Embryonic facial prominence (tissue), 1 donor: ENCODE results near the gene HNRNPLL.
"Not testable (repeated sequence)": the region's sequence is repeated elsewhere in the genome, so short reads cannot be mapped to it uniquely, and the experiment has no call there.

Source experiments
- DNase-seq: peaks from one replicate; pipeline ENCODE4 v3.0.0-alpha.2; 2016; ENCODE audit errors: extremely low spot score

The HNRNPLL gene

DNA sequence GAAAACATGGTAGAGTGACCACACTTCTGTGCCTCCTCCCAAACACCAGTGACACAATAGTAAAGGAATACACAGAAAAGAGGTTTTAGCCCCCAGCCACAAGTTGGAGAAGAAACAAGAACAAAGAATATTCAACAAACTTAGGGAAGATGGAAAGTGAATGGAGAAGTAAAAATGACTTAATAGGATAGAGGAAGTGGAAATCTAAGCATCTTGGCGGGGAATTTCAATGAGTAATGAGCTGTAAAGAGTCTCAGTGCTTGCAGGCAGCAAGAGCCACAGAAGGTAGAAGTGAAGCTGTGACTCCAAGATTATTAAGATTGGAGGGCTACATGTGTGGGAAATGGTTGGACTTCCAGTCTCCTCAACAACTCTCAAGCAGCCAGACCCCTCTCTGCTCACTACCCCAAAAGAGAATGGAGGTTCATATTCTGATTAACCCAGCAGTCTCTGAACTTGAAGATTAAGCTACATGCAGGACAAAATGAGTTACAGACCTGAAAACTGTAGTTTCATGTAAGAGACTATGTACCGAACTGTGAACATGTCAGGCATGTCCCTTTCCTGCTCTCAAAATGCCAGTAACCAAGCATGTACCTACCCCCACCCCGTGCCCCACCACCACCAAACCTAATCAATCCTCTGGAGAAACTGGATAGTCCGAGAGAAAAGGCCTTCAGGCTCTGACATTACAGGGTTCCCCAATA is 16.9 kb upstream of the HNRNPLL start:
- no peak for DNase-seq

- DNase-seq = no peak
These were observed 14.6 kb upstream of the HNRNPLL start for GRCh38 chr2:38617301-38617700.

GRCh38 chr2:38615237-38615636 is 12.5 kb upstream of the HNRNPLL start:
- DNase-seq = no peak

- DNase-seq = no peak
These were observed 11.1 kb upstream of the HNRNPLL start for GRCh38 chr2:38613849-38614213.

- no peak for DNase-seq
These were observed 10.6 kb upstream of the HNRNPLL start for GRCh38 chr2:38613126-38613848.

DNA sequence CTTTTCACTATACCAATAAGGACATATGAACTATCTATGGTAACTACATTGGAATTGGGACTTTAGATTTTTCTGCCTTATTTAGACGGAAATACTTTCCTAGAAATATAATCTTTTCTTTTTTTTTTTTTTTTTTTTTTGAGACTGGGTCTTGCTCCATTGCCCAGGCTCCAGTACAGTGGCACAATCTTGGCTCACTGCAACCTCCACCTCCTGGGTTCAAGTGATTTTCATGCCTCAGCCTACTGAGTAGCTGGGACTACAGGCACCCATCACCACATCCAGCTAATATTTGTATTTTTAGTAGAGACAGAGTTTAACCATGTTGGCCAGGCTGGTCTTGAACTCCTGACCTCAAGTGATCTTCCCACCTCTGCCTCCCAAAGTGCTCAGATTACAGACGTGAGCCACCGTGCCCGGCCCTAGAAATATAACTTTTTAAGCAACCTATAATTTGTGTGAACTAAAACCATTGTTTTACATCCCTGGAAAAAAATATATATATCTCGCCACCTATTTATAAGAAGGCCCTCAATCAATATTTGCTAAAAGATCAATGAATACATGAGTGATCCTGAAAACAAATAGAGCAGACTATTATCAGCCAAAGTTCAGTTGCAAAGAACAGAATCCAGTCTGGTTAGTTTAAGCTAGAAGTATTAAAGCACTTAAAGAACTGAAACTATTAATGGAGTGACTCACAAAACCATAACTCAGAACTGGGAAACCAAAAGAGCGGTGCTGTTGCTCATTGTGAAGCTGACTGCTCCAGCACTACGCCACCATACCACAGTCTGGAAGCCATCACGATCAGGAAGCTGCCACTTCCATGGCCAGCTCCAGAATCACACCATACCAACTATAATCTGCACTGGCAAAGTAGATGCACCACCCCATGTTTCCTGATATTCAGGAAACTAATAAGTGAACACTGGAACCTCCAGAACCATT is 8.4 kb upstream of the HNRNPLL start:
- no peak for DNase-seq

- not testable (repeated sequence) for DNase-seq
These were observed 6.5 kb upstream of the HNRNPLL start for GRCh38 chr2:38609246-38609645.

DNA sequence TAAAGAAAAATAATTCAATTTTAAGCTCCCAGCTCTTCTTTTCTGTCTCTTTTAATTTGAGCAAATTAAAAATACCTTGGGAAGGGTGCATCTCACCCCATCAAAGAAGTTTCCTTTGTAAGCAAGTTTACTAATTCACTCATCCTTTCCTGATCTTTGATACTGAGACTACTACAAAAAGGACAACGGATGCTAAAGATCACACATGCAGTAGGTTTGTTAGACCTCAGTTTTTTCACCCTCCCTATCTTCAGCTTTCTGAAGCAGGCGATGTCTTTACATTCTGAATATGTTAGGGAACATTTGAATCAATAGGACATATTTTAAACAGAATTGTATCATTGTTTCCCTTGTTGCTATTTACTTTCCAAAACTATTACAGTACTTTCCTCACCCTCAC is 6.0 kb upstream of the HNRNPLL start:
- DNase-seq = no peak

- DNase-seq = no peak
These were observed 2.6 kb upstream of the HNRNPLL start for GRCh38 chr2:38605298-38605830.

- DNase-seq = peak; percentile 75
These were observed 918 bp upstream of the HNRNPLL start for GRCh38 chr2:38603402-38604290.

DNA sequence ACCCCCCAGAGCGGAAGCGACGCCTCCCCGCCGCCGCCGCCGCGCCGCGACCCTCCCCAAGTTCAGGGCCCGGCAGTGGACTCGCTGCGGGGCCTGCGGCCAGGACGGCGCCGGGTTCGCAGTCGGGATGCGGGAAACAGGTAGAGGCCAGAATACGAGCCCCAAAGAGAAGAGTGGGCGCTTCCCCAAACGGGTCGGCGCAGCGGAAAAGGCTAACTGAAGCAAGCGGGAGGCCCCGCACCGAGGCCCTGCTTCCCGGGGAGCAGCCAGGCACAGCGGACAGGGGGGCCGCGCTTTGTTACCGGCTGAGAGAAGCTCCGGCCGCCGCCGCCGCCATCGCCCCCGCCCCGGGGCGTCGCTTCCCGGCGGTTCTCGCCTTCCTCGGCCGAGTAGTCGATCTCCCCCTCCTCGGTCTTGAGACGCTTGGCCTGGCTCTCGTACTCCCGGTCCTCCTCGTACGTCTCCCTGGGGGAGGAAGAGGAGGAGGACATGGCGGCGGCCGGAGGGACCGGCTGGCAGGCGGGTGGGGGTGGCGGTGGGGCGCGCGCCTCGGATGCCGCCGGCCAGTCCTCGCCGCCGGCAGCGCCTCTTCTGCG is 494 bp downstream of the HNRNPLL start:
- DNase-seq = peak; percentile 25

GRCh38 chr2:38601463-38602135 is 1.1 kb downstream of the HNRNPLL start:
- peak; percentile 22 for DNase-seq

DNA sequence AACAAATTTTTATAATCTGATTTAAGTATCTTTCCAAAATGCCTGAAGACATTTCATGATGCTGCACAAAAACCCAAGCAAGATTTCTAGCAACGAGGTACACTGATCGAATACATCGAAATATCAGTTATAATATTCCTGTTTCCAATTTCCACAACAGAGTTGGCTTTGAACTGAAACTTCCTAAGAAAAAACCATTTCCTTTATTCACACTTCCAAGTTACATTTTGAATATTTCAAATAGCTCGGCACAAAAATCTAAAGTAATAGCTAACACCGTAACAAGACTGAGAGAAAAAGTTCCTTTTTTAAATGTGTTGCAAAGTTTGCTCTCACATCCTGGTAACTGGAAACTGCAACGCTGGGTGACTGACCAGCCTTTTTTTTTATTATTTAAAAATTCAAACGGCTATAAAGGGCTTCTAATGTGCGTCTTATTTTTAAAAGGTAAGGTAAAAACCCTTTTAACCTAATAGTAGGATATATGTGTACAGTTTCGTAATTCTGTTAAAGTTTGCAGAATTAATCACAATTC is 1.7 kb downstream of the HNRNPLL start:
- no peak for DNase-seq

GRCh38 chr2:38600242-38600891 is 2.4 kb downstream of the HNRNPLL start:
- DNase-seq = no peak

- no peak for DNase-seq
These were observed 3.0 kb downstream of the HNRNPLL start for GRCh38 chr2:38599706-38600105.

DNA sequence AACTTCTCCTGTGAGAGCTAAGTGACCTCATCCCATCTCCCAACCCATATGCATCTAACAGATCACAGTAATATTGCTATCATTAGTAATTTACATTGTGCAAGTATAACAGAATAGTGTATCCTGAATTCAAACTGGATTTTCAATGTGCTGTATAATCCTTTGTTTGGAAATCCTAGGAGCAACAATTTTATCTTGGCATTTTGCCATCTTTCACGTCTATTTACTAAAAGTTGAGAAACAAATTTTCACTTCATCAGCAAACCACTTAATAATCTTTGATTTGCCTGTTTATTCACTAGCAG is 3.8 kb downstream of the HNRNPLL start:
- DNase-seq = no peak

GRCh38 chr2:38598200-38598990 is 4.3 kb downstream of the HNRNPLL start:
- DNase-seq = no peak

GRCh38 chr2:38597115-38597514 is 5.6 kb downstream of the HNRNPLL start:
- DNase-seq = no peak

DNA sequence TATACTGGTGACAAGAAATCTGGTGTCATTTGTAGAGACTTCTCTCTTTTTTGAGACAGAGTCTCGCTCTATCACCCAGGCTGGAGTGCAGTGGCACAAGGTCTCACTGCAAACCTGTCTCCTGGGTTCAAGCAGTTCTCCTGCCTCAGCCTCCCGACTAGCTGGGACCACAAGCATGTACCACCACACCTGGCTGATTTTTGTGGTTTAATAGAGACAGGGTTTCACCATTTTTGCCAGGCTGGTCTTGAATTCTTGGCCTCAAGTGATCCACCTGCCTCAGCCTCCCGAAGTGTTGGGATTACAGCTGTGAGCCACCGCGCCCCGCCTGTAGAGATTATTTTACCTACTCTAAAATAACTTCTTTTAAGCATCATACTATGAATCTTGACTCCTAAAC is 6.5 kb downstream of the HNRNPLL start:
- DNase-seq = no peak
